GM12878 (cell line): ENCODE measurements around the gene CRIM1. TPM values are rescaled to one million over a fixed set of nuclear protein-coding genes. Genes with fewer than 3 reads are reported as not detected.

Experiments
- ATAC-seq: fragments of 200-7000 bp; cut with Tn5 transposase; 3 replicates; pipeline ENCODE4 v1.9.1; 2020; ENCODE audit warnings: mild to moderate bottlenecking, moderate library complexity
- BruUV-seq: library from RNA; stranded (reverse); fragments of 400-500 nt; replicated peaks from 2 replicates; lab custom pipeline; 2021; lab: Mats Ljungman, UMichigan
- CTCF ChIA-PET: fragments of 300-600 bp; sonication (Branson Sonifier 250); formaldehyde crosslinking; extraction: SDS; loops from one replicate; lab custom pipeline; 2021; ENCODE audit warnings: inconsistent platforms; lab: Yijun Ruan, JAX
- POLR2A ChIA-PET: fragments of 350-600 bp; formaldehyde crosslinking; extraction: SDS; loops from one replicate; lab custom pipeline; 2021; ENCODE audit warnings: inconsistent platforms; lab: Charles Lee
- RAD21 ChIA-PET: fragments of 300-600 bp; sonication (Branson Sonifier 250); formaldehyde crosslinking; loops from one replicate; lab custom pipeline; 2023; ENCODE audit warnings: antibody characterized with exemption; ENCODE audit not compliant: unreplicated experiment; lab: Charles Lee
- SMC1A ChIA-PET: fragments of 300-600 bp; sonication (Branson Sonifier 250); formaldehyde crosslinking; loops from one replicate; lab custom pipeline; 2023; ENCODE audit not compliant: unreplicated experiment, uncharacterized antibody; lab: Charles Lee
- DNase-seq: peaks from one replicate; pipeline ENCODE4 v3.0.0-alpha.2; 2011; ENCODE audit warnings: low read depth, low spot score
- FAIRE-seq: peaks from 3 replicates; lab custom pipeline; 2011; peaks lifted over from hg19 to GRCh38; lab: Jason Lieb, UNC
- H2AFZ ChIP-seq: 2 replicates; pipeline ENCODE4 v1.6.0; 2011; ENCODE audit warnings: low read depth, low read length, control low read depth; ENCODE audit not compliant: control insufficient read depth
- H3K27ac ChIP-seq: 2 replicates; pipeline ENCODE4 v1.5.1; 2011; ENCODE audit warnings: control low read depth; ENCODE audit not compliant: control insufficient read depth, insufficient read depth
- H3K27me3 ChIP-seq, 2 experiments: replicated peaks in 1 of 2; 2 replicates each; pipeline versions ENCODE4 v1.6.0 to v1.6.1; 2011; ENCODE audit warnings: low read length in 1 of 2; ENCODE audit not compliant: control insufficient read depth in 2 of 2, insufficient read depth in 2 of 2
- H3K36me3 ChIP-seq, 2 experiments: 2 replicates each; pipeline ENCODE4 v1.5.1; 2011; ENCODE audit warnings: low read length in 1 of 2; ENCODE audit not compliant: control insufficient read depth in 2 of 2, insufficient read depth in 2 of 2
- H3K4me1 ChIP-seq: 2 replicates; pipeline ENCODE4 v1.6.1; 2011; ENCODE audit warnings: mild to moderate bottlenecking, low read length, moderate library complexity, mixed read lengths; ENCODE audit not compliant: control insufficient read depth, insufficient read depth
- H3K4me2 ChIP-seq: 2 replicates; pipeline ENCODE4 v1.6.0; 2011; ENCODE audit warnings: control low read depth; ENCODE audit not compliant: control insufficient read depth, insufficient read depth
- H3K4me3 ChIP-seq: fragments of 200-600 bp; sonication (generic); 2 replicates; pipeline ENCODE4 v1.5.1; 2016
- H3K79me2 ChIP-seq: 2 replicates; pipeline ENCODE4 v1.6.0; 2011; ENCODE audit warnings: low read length; ENCODE audit not compliant: control insufficient read depth, insufficient read depth
- H3K9ac ChIP-seq: 2 replicates; pipeline ENCODE4 v1.8.0; 2011; ENCODE audit warnings: low read length, control low read depth, mixed read lengths; ENCODE audit not compliant: control insufficient read depth, insufficient read depth
- H3K9me3 ChIP-seq: replicated peaks from 3 replicates; pipeline ENCODE4 v1.5.1; 2011; ENCODE audit warnings: mild to moderate bottlenecking, low read length; ENCODE audit not compliant: control insufficient read depth, insufficient read depth
- H4K20me1 ChIP-seq: 2 replicates; pipeline ENCODE4 v1.6.0; 2011; ENCODE audit not compliant: control insufficient read depth, insufficient read depth
- EGR1 ChIP-seq, 2 experiments: IDR thresholded peaks; 1 replicate in 1 of 2; 2 replicates in 1 of 2; pipeline ENCODE4 v1.6.1; 2011 to 2012; ENCODE audit warnings: low read depth in 2 of 2, low read length in 2 of 2, borderline replicate concordance in 1 of 2, mild to moderate bottlenecking in 1 of 2, moderate library complexity in 1 of 2
- ESRRA ChIP-seq: IDR thresholded peaks from 2 replicates; pipeline ENCODE4 v1.6.1; 2012; ENCODE audit warnings: mild to moderate bottlenecking, low read length, improper control_type of control experiment
- MXI1 ChIP-seq: fragments of 150-350 bp; IDR thresholded peaks from 2 replicates; pipeline ENCODE4 v1.6.1; 2011; ENCODE audit warnings: low read depth, mild to moderate bottlenecking, inconsistent platforms, low read length, improper control_type of control experiment
- YY1 ChIP-seq: IDR thresholded peaks from 2 replicates; pipeline ENCODE4 v1.6.1; 2011; ENCODE audit warnings: low read depth, mild to moderate bottlenecking, low read length
- ZNF274 ChIP-seq: IDR thresholded peaks from one replicate; pipeline ENCODE4 v1.8.0; 2011; ENCODE audit not compliant: insufficient read length, insufficient read depth
- WGBS: methylation state at CpG from one replicate; pipeline ENCODE4 v1.1.6; 2016; ENCODE audit warnings: low lambda C conversion rate; ENCODE audit not compliant: insufficient replicate concordance, insufficient coverage; ENCODE audit errors: missing lambda C conversion rate; 5-methylcytosine and 5-hydroxymethylcytosine counted together
- in situ Hi-C: fragments of 300-500 bp; cut with MboI; formaldehyde crosslinking; loops from 9 replicates; pipeline ENCODE4 v1.14.3; 2018; ENCODE audit warnings: mixed read lengths
- intact Hi-C: fragments of 100-400 bp; cut with micrococcal nuclease; formaldehyde crosslinking; loops from one replicate; pipeline ENCODE4 v1.14.2; 2022; ENCODE audit not compliant: unreplicated experiment
- polyA plus RNA-seq, 11 experiments: library from polyadenylated mRNA; depleted of rRNA in 4 of 11; unstranded in 6 of 11; stranded (reverse) in 5 of 11; fragments of >200 nt; fragmentation: Nextera tagmentation in 4 of 11; fragmentation: Illumina TruSeq in 1 of 11; extraction: Ambion mirVana in 4 of 11; extraction: Trizol in 1 of 11; gene quantifications; 1 replicate in 1 of 11; 2 replicates in 10 of 11; pipeline versions ENCODE4 v1.2.1 to v1.2.3, GENCODE V29; 2011 to 2016; ENCODE audit warnings: inconsistent platforms in 2 of 11, missing spikeins in 2 of 11, low read depth in 1 of 11
- total RNA-seq, 4 experiments: library from RNA; depleted of rRNA in 3 of 4; stranded (reverse); fragments of >200 nt in 3 of 4; fragmentation: Illumina TruSeq in 1 of 4; extraction: Trizol in 1 of 4; gene quantifications; 2 replicates each; pipeline versions ENCODE4 v1.2.1 to v1.2.3, GENCODE V29; 2013 to 2021
- TF ChIP-seq, protein P1 (sequence below): IDR thresholded peaks from 2 replicates; pipeline ENCODE4 v1.6.1; 2011; ENCODE audit warnings: borderline replicate concordance, low read depth, mild to moderate bottlenecking, moderate library complexity, low read length; ENCODE audit not compliant: insufficient read depth, poor library complexity, severe bottlenecking
- TF ChIP-seq, protein P2 (sequence below): IDR thresholded peaks from 2 replicates; pipeline ENCODE4 v1.6.1; 2012; ENCODE audit warnings: low read depth, low read length, improper control_type of control experiment

The CRIM1 gene
- total and polyA plus RNA-seq, 10 of the 15 experiments (the other 5 are each of a cell fraction or from before 2014, with no cell fraction given) = 0.42 to 7.4 (median 3.1) TPM

DNA sequence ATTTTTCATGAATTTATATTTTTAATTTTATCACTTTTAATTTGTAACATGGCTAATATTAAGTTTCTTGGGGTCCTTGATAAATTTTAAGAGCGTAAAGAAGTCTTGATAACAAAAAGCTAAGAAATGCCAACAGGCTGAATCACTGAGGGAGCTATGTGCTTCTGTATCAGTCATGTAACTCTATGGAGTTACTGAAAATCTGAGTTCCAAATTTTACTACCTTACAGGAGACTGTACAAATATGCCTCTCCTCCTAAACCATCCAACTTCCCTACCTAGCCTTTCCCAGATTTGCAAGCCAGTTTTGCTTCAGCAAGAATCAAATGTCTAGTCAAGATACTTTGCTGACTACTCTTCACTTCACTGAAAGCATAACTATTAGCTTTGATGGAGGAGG, 206.7 kb downstream of the CRIM1 start:
- DNase-seq (no peak), FAIRE-seq (no peak), ATAC-seq (no peak)
- intact Hi-C loops = no loop called here
- ChIA-PET CTCF (interaction anchor here (0.8 to 2.0 kb wide), 2 partner anchors 13 to 77 kb away, joined by 3 to 4 read pairs; no protein-coding TSS in a partner anchor), SMC1A (no interaction called here), POLR2A (interaction anchor here (0.6 kb wide), 2 partner anchors 14 to 226 kb away, joined by 3 to 5 read pairs; no protein-coding TSS in a partner anchor), RAD21 (no interaction called here)
- Histone ChIP-seq H3K36me3 (peaks cover 2 to 4% of the 10 kb centered on the region in 2 experiments; a peak in 1 of 4 replicates), H3K79me2 (no peaks in the 10 kb centered on the region), H3K4me3 (no peak overlapping the region), H3K4me1 (no peaks in the 10 kb centered on the region), H3K9me3 (no peaks in the 10 kb centered on the region), H4K20me1 (no peaks in the 10 kb centered on the region), H3K4me2 (no peak overlapping the region), H3K9ac (no peak overlapping the region), H3K27ac (no peak overlapping the region), H3K27me3 (no peaks in the 10 kb centered on the region), H2AFZ (no peak overlapping the region)
- TF ChIP-seq, protein P1, sequence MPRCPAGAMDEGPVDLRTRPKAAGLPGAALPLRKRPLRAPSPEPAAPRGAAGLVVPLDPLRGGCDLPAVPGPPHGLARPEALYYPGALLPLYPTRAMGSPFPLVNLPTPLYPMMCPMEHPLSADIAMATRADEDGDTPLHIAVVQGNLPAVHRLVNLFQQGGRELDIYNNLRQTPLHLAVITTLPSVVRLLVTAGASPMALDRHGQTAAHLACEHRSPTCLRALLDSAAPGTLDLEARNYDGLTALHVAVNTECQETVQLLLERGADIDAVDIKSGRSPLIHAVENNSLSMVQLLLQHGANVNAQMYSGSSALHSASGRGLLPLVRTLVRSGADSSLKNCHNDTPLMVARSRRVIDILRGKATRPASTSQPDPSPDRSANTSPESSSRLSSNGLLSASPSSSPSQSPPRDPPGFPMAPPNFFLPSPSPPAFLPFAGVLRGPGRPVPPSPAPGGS = no peak
- TF ChIP-seq YY1 (no peak), ESRRA (no peak), EGR1 (IDR thresholded peaks at IDR 0.05; ENCODE audit: borderline replicate concordance in 1 of 2, low read depth in 2 of 2, low read length in 2 of 2) (no peak), ZNF274 (no peak), MXI1 (no peak)
- TF ChIP-seq, protein P2, sequence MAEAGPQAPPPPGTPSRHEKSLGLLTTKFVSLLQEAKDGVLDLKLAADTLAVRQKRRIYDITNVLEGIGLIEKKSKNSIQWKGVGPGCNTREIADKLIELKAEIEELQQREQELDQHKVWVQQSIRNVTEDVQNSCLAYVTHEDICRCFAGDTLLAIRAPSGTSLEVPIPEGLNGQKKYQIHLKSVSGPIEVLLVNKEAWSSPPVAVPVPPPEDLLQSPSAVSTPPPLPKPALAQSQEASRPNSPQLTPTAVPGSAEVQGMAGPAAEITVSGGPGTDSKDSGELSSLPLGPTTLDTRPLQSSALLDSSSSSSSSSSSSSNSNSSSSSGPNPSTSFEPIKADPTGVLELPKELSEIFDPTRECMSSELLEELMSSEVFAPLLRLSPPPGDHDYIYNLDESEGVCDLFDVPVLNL = no peak
- 95% methylated on average over 1 of the region's 1 CpG for WGBS
- in situ Hi-C loops = no loop called here
- no TSS peak for BruUV-seq
